ENCODE data around the gene MAB21L4. TPM values are rescaled to one million over a fixed set of nuclear protein-coding genes. Genes with fewer than 3 reads are reported as not detected.

MAB21L4 gene
- total RNA-seq, 2 experiments from 2014 or later: not detected

DNA sequence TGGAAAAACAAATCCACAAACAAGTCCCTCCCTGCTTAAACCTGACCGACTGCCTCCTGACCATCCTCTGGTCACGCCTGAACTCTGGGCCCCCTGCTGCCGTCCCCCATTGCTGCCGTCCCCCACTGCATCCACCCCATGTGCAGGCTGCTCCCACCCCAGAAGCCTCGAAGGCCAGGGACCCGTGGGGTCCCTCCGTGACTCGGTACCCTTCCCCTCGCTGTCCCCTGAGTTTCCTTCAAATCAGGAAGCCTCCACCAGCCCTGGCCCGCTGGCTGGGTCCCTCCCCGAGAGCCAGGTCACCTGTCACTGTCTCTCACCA is 45.2 kb downstream of the MAB21L4 start:
- H3K27ac ChIP-seq (ENCODE audit: low read depth, low read length, poor library complexity, severe bottlenecking): no peak overlapping the region
- intact Hi-C loops (cut with micrococcal nuclease; ENCODE audit: unreplicated experiment): loop anchor here (2.0 kb wide), 1 partner anchor 138 kb away; no protein-coding TSS in a partner anchor
- H3K4me1 ChIP-seq (ENCODE audit: insufficient read depth, low read length, poor library complexity, severe bottlenecking): no peaks in the 10 kb centered on the region
- no peaks in the 10 kb centered on the region for H4K20me1 ChIP-seq (ENCODE audit: insufficient read depth, low read length)
- H3K4me2 ChIP-seq (ENCODE audit: low read length): no peak overlapping the region
- no TSS peak for BruUV-seq (replicated peaks)
- ChIA-PET CTCF (ENCODE audit: unreplicated experiment) (no interaction called here), POLR2A (no interaction called here)
- no peaks in the 10 kb centered on the region for H3K9me3 ChIP-seq (ENCODE audit: low read length)
- no peaks in the 10 kb centered on the region for H3K9me2 ChIP-seq (ENCODE audit: insufficient read depth, low read length)
- no peak for DNase-seq (ENCODE audit: low spot score)
- no peak for TF ChIP-seq EZH2phosphoT487 (IDR thresholded peaks at IDR 0.05; ENCODE audit: borderline replicate concordance, low read depth, low read length)
- TF ChIP-seq, protein P1, sequence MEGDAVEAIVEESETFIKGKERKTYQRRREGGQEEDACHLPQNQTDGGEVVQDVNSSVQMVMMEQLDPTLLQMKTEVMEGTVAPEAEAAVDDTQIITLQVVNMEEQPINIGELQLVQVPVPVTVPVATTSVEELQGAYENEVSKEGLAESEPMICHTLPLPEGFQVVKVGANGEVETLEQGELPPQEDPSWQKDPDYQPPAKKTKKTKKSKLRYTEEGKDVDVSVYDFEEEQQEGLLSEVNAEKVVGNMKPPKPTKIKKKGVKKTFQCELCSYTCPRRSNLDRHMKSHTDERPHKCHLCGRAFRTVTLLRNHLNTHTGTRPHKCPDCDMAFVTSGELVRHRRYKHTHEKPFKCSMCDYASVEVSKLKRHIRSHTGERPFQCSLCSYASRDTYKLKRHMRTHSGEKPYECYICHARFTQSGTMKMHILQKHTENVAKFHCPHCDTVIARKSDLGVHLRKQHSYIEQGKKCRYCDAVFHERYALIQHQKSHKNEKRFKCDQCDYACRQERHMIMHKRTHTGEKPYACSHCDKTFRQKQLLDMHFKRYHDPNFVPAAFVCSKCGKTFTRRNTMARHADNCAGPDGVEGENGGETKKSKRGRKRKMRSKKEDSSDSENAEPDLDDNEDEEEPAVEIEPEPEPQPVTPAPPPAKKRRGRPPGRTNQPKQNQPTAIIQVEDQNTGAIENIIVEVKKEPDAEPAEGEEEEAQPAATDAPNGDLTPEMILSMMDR (conservative IDR thresholded peaks at IDR 0.05; ENCODE audit: low read length): no peak
- H3K36me3 ChIP-seq (ENCODE audit: insufficient read depth, low read length): no peaks in the 10 kb centered on the region
- no peak overlapping the region for H2AFZ ChIP-seq (ENCODE audit: low read length)
- H3K79me2 ChIP-seq (ENCODE audit: insufficient read depth, low read depth, low read length): no peaks in the 10 kb centered on the region
- H3K4me3 ChIP-seq (ENCODE audit: low read depth, low read length, poor library complexity, severe bottlenecking): no peak overlapping the region

DNA sequence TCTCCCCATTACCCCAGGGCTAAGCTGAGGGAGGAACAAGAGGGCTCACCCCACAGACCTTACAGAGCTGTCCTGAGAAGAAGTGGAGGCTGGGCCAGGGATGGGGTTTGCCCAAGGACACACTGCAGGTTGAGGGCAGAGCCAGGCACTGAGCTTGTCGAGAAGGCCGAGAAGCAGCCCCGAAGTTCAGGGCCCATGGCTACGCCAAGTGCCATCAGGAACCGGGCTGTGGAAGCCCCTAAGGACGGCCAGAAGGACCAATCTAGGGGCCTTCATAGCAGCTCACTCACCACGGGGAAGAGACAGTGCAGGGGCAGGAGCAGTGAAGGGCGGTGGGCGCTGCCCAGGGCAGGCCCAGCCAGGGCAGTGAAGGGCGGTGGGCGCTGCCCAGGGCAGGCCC is 45.9 kb downstream of the MAB21L4 start:
- Histone ChIP-seq H4K20me1 (ENCODE audit: insufficient read depth, low read length) (no peaks in the 10 kb centered on the region), H3K4me1 (ENCODE audit: insufficient read depth, low read length, poor library complexity, severe bottlenecking) (no peaks in the 10 kb centered on the region), H3K27ac (ENCODE audit: low read depth, low read length, poor library complexity, severe bottlenecking) (no peak overlapping the region), H2AFZ (ENCODE audit: low read length) (no peak overlapping the region), H3K4me3 (ENCODE audit: low read depth, low read length, poor library complexity, severe bottlenecking) (no peak overlapping the region), H3K9me3 (ENCODE audit: low read length) (no peaks in the 10 kb centered on the region), H3K9me2 (ENCODE audit: insufficient read depth, low read length) (no peaks in the 10 kb centered on the region), H3K36me3 (ENCODE audit: insufficient read depth, low read length) (no peaks in the 10 kb centered on the region), H3K4me2 (ENCODE audit: low read length) (no peak overlapping the region), H3K79me2 (ENCODE audit: insufficient read depth, low read depth, low read length) (no peaks in the 10 kb centered on the region)
- TF ChIP-seq, protein P1 (conservative IDR thresholded peaks at IDR 0.05; ENCODE audit: low read length): no peak
- TF ChIP-seq EZH2phosphoT487 (IDR thresholded peaks at IDR 0.05; ENCODE audit: borderline replicate concordance, low read depth, low read length): no peak
- intact Hi-C loops (cut with micrococcal nuclease; ENCODE audit: unreplicated experiment): loop anchor here (2.0 kb wide), 1 partner anchor 139 kb away; no protein-coding TSS in a partner anchor
- POLR2A ChIA-PET: no interaction called here
- CTCF ChIA-PET (ENCODE audit: unreplicated experiment): no interaction called here
- DNase-seq (ENCODE audit: low spot score): no peak
- no TSS peak for BruUV-seq (replicated peaks)

DNA sequence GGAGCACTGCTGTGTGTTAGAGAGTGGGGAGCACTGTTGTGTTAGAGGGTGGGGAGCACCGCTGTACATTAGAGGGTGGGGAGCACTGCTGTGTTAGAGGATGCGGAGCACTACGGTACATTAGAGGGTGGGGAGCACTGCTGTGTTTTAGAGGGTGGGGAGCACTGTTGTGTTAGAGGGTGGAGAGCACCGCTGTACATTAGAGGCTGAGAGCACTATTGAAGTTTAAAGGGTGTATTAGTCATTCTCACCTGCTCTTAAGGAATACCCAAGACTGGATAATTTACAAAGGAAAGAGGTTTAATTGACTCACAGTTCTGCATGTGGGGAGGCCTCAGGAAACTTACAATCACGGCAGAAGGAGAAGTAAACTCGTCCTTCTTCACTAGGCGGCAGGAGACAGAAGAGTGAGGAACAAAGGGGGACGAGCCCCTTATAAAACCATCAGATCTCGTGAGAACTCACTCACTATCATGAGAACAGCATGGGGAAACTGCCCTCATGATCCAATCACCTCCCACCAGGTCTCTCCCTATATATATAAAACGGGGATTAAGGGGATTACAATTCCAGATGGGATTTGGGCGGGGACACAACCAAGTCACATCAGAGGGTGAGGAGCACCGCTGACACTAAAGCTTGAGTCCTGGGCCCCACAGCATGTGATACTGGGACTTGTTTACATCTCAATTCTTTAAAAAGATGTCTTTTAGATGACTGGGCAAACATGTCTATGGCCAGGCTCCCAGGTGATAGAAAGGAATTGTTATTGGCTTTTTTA is 46.9 kb downstream of the MAB21L4 start:
- no TSS peak for BruUV-seq (replicated peaks)
- Histone ChIP-seq H3K36me3 (ENCODE audit: insufficient read depth, low read length) (no peaks in the 10 kb centered on the region), H3K9me2 (ENCODE audit: insufficient read depth, low read length) (no peaks in the 10 kb centered on the region), H4K20me1 (ENCODE audit: insufficient read depth, low read length) (no peaks in the 10 kb centered on the region), H3K4me3 (ENCODE audit: low read depth, low read length, poor library complexity, severe bottlenecking) (no peak overlapping the region), H3K27ac (ENCODE audit: low read depth, low read length, poor library complexity, severe bottlenecking) (no peak overlapping the region), H3K9me3 (ENCODE audit: low read length) (no peaks in the 10 kb centered on the region), H3K79me2 (ENCODE audit: insufficient read depth, low read depth, low read length) (no peaks in the 10 kb centered on the region), H3K4me2 (ENCODE audit: low read length) (no peak overlapping the region), H2AFZ (ENCODE audit: low read length) (no peak overlapping the region), H3K4me1 (ENCODE audit: insufficient read depth, low read length, poor library complexity, severe bottlenecking) (no peaks in the 10 kb centered on the region)
- no peak for DNase-seq (ENCODE audit: low spot score)
- no peak for TF ChIP-seq EZH2phosphoT487 (IDR thresholded peaks at IDR 0.05; ENCODE audit: borderline replicate concordance, low read depth, low read length)
- TF ChIP-seq, protein P1 (conservative IDR thresholded peaks at IDR 0.05; ENCODE audit: low read length): no peak
- ChIA-PET POLR2A (no interaction called here), CTCF (ENCODE audit: unreplicated experiment) (no interaction called here)
- intact Hi-C loops (cut with micrococcal nuclease; ENCODE audit: unreplicated experiment): no loop called here

Data from OCI-LY7 (cell line).